ENCODE results near the gene FBF1. TPM values are rescaled to one million over a fixed set of nuclear protein-coding genes. Genes with fewer than 3 reads are reported as not detected.

The FBF1 gene
- total RNA-seq, 3 donors from 2014 or later: 12.1 to 16.0 (median 12.5) TPM

DNA sequence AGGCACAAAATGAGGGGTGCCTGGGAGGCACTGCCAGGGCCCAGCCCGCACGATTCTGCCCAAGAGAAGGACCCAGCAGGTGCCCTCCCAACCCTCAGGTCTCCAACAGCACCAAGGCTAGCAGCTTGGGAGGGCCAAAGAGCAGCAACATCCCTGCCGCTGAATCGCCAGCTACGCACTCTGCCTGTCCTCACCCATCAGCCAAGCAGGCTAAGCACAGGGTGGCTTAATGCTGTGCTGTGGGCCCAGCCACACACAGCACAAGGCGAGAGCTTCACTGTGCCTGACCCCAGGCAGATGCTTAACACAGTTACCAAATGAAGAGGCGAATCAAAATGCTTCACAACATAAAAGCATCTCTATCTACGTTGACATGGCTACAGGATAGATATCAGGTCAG, 25.6 kb downstream of the FBF1 start:
- no peaks in the 10 kb centered on the region for H3K27me3 Mint-ChIP-seq (ENCODE audit: low read depth)
- H3K36me3 Mint-ChIP-seq (ENCODE audit: insufficient read depth): peaks cover 4% of the 10 kb centered on the region
- ATAC-seq: no peak
- no peak overlapping the region for H3K4me3 Mint-ChIP-seq
- H3K9me3 Mint-ChIP-seq: no peaks in the 10 kb centered on the region
- H3K4me1 Mint-ChIP-seq (ENCODE audit: low read depth): peaks cover 3% of the 10 kb centered on the region
- no peak for DNase-seq

- Mint-ChIP-seq H3K4me1 (ENCODE audit: low read depth) (peaks cover 6% of the 10 kb centered on the region), H3K4me3 (no peak overlapping the region), H3K9me3 (no peaks in the 10 kb centered on the region), H3K27me3 (ENCODE audit: low read depth) (no peaks in the 10 kb centered on the region), H3K36me3 (ENCODE audit: insufficient read depth) (peaks cover 4% of the 10 kb centered on the region)
- ATAC-seq (no peak), DNase-seq (no peak)
Measured at GRCh38 chr17:75914643-75915267, 26.1 kb downstream of the FBF1 start.

GRCh38 chr17:75913537-75914210, 27.2 kb downstream of the FBF1 start:
- H3K4me3 Mint-ChIP-seq: no peak overlapping the region
- H3K36me3 Mint-ChIP-seq (ENCODE audit: insufficient read depth): peaks cover 4% of the 10 kb centered on the region
- no peak for ATAC-seq

DNA sequence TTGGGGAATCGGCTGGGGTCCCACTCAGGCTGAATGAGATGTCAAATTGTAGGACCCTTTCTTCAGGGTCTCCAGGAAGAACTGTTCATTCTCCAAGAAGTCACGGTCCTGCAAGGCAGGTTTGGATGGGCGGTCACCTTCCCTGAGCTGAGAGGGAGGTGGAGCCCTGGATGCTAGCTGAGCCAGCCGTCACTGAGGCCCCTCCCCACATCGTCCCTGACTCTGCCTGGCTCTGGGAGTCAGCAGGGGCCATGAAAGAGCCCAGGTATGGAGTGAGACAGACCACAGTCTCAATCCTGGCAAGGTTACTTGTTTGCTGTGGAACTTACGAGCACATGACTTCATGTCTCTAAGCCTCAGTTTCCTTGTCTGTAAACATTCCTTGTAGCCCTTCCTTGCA, 30.1 kb downstream of the FBF1 start:
- H3K27me3 Mint-ChIP-seq (ENCODE audit: low read depth): no peaks in the 10 kb centered on the region
- H3K4me3 Mint-ChIP-seq: no peak overlapping the region
- no peak for DNase-seq
- H3K36me3 Mint-ChIP-seq (ENCODE audit: insufficient read depth): peaks cover 2% of the 10 kb centered on the region
- H3K4me1 Mint-ChIP-seq (ENCODE audit: low read depth): peaks cover 6% of the 10 kb centered on the region
- ATAC-seq: no peak
- no peaks in the 10 kb centered on the region for H3K9me3 Mint-ChIP-seq

More at GRCh38 chr17:75913537-75914210, 27.2 kb downstream of the FBF1 start:
- DNase-seq: no peak
- no peaks in the 10 kb centered on the region for H3K27me3 Mint-ChIP-seq (ENCODE audit: low read depth)
- peaks cover 6% of the 10 kb centered on the region for H3K4me1 Mint-ChIP-seq (ENCODE audit: low read depth)
- no peaks in the 10 kb centered on the region for H3K9me3 Mint-ChIP-seq

- Mint-ChIP-seq H3K4me3 (no peak overlapping the region), H3K9me3 (no peaks in the 10 kb centered on the region), H3K36me3 (ENCODE audit: insufficient read depth) (peaks cover 2% of the 10 kb centered on the region), H3K27me3 (ENCODE audit: low read depth) (no peaks in the 10 kb centered on the region), H3K4me1 (ENCODE audit: low read depth) (peaks cover 6% of the 10 kb centered on the region)
- no peak for ATAC-seq
- DNase-seq: no peak
Measured at GRCh38 chr17:75909812-75910274, 31.0 kb downstream of the FBF1 start.

- H3K4me1 Mint-ChIP-seq (ENCODE audit: low read depth): peaks cover 6% of the 10 kb centered on the region
- peaks cover under 1% of the 10 kb centered on the region for H3K36me3 Mint-ChIP-seq (ENCODE audit: insufficient read depth)
- no peaks in the 10 kb centered on the region for H3K27me3 Mint-ChIP-seq (ENCODE audit: low read depth)
- no peak for DNase-seq
- H3K9me3 Mint-ChIP-seq: no peaks in the 10 kb centered on the region
- no peak for ATAC-seq
- no peak overlapping the region for H3K4me3 Mint-ChIP-seq
Measured at GRCh38 chr17:75909051-75909811, 31.6 kb downstream of the FBF1 start.

GRCh38 chr17:75908201-75908600, 32.6 kb downstream of the FBF1 start:
- H3K27me3 Mint-ChIP-seq (ENCODE audit: low read depth): no peaks in the 10 kb centered on the region

GRCh38 chr17:75906143-75906884, 34.5 kb downstream of the FBF1 start:
- H3K4me1 Mint-ChIP-seq (ENCODE audit: low read depth): peaks cover 10% of the 10 kb centered on the region
- peak overlapping the region; percentile 48 for H3K4me3 Mint-ChIP-seq
- DNase-seq: no peak
- H3K27me3 Mint-ChIP-seq (ENCODE audit: low read depth): no peaks in the 10 kb centered on the region
- H3K36me3 Mint-ChIP-seq (ENCODE audit: insufficient read depth): peaks cover 5% of the 10 kb centered on the region
- H3K9me3 Mint-ChIP-seq: no peaks in the 10 kb centered on the region
- no peak for ATAC-seq

More at GRCh38 chr17:75908201-75908600, 32.6 kb downstream of the FBF1 start:
- Mint-ChIP-seq H3K4me3 (no peak overlapping the region), H3K36me3 (ENCODE audit: insufficient read depth) (peaks cover 2% of the 10 kb centered on the region), H3K9me3 (no peaks in the 10 kb centered on the region), H3K4me1 (ENCODE audit: low read depth) (peaks cover 10% of the 10 kb centered on the region)
- ATAC-seq (no peak), DNase-seq (no peak)

GRCh38 chr17:75904749-75905521, 35.9 kb downstream of the FBF1 start, which contains the start of gene MRPL38:
TSS of gene MRPL38 (minus strand) at chr17:75904884. CDS start at chr17:75904875, 9 bp downstream.
- Mint-ChIP-seq H3K27me3 (ENCODE audit: low read depth) (no peaks in the 10 kb centered on the region), H3K36me3 (ENCODE audit: insufficient read depth) (peaks cover 10% of the 10 kb centered on the region), H3K9me3 (no peaks in the 10 kb centered on the region), H3K4me1 (ENCODE audit: low read depth) (peaks cover 8% of the 10 kb centered on the region), H3K4me3 (peak within 1 kb of the TSS; percentile 95)
- peak; percentile 89 for DNase-seq
- ATAC-seq: peak; percentile 97 to 98

- Mint-ChIP-seq H3K9me3 (no peaks in the 10 kb centered on the region), H3K4me3 (no peak overlapping the region), H3K27me3 (ENCODE audit: low read depth) (no peaks in the 10 kb centered on the region), H3K4me1 (ENCODE audit: low read depth) (peaks cover 11% of the 10 kb centered on the region), H3K36me3 (ENCODE audit: insufficient read depth) (peaks cover 17% of the 10 kb centered on the region)
- ATAC-seq: no peak
- no peak for DNase-seq
Measured at GRCh38 chr17:75902406-75902805, 38.4 kb downstream of the FBF1 start.

DNA sequence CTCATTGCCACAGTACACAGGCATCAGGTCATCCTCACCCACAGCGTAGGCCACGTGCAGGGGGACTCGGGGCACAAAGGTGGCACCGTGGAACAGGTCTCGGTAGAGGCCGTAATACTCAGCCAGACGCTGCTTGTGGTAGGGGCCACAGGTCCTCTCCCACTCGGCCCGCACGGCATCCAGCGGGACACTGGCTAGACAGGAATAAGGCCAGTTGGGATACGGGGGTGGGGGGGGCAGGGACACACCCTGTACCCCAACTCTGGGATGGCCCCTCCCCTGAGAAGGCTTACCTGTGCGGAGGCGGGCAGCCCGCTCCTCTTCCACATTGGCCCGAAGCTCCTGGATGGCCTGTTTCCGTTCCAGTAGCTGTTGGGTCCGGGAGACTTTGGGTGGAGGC, 39.1 kb downstream of the FBF1 start:
- Mint-ChIP-seq H3K27me3 (ENCODE audit: low read depth) (no peaks in the 10 kb centered on the region), H3K4me1 (ENCODE audit: low read depth) (peaks cover 14% of the 10 kb centered on the region), H3K4me3 (no peak overlapping the region), H3K9me3 (no peaks in the 10 kb centered on the region), H3K36me3 (ENCODE audit: insufficient read depth) (peaks cover 18% of the 10 kb centered on the region)
- no peak for ATAC-seq
- DNase-seq: no peak

- H3K4me1 Mint-ChIP-seq (ENCODE audit: low read depth): peaks cover 10% of the 10 kb centered on the region
- no peak overlapping the region for H3K4me3 Mint-ChIP-seq
- ATAC-seq (no peak), DNase-seq (no peak)
- no peaks in the 10 kb centered on the region for H3K27me3 Mint-ChIP-seq (ENCODE audit: low read depth)
- no peaks in the 10 kb centered on the region for H3K9me3 Mint-ChIP-seq
- H3K36me3 Mint-ChIP-seq (ENCODE audit: insufficient read depth): peaks cover 18% of the 10 kb centered on the region
Measured at GRCh38 chr17:75900691-75901533, 39.9 kb downstream of the FBF1 start.
